K562 (cell line): ENCODE results near the gene SH2B2. TPM values are rescaled to one million over a fixed set of nuclear protein-coding genes. Genes with fewer than 3 reads are reported as not detected.

ENCODE experiments used
- CBX2 ChIP-seq: fragments of 200-600 bp; sonication (generic); IDR thresholded peaks from one replicate; pipeline ENCODE4 v1.6.1; 2012; ENCODE audit warnings: mild to moderate bottlenecking, low read length, inconsistent platforms; ENCODE audit not compliant: insufficient read depth, poor library complexity, severe bottlenecking
- HDAC6 ChIP-seq: IDR thresholded peaks from 2 replicates; pipeline ENCODE4 v1.6.1; 2012; ENCODE audit warnings: low read depth, mild to moderate bottlenecking, control low read depth, inconsistent platforms, low read length, moderate library complexity
- KDM2B ChIP-seq: fragments of 250-450 bp; sonication (Bioruptor Pico); IDR thresholded peaks from 2 replicates; pipeline ENCODE4 v1.8.0; 2021; ENCODE audit warnings: mild to moderate bottlenecking, moderate library complexity
- MECOM ChIP-seq: fragments of 250-450 bp; sonication (Bioruptor Pico); IDR thresholded peaks from 2 replicates; pipeline ENCODE4 v1.8.0; 2022; ENCODE audit warnings: inconsistent platforms
- PHB ChIP-seq: fragments of 250-450 bp; sonication (Bioruptor Pico); IDR thresholded peaks from 2 replicates; pipeline ENCODE4 v1.5.0; 2021
- PHF20 ChIP-seq: fragments of 450-650 bp; IDR thresholded peaks from 2 replicates; pipeline ENCODE4 v1.6.1; 2018; ENCODE audit not compliant: partially characterized antibody
- POLR2H ChIP-seq: IDR thresholded peaks from 2 replicates; pipeline ENCODE4 v1.6.1; 2016; ENCODE audit warnings: missing genetic modification characterization, low read depth, mild to moderate bottlenecking, control low read depth, missing compliant biosample characterization, moderate library complexity
- SIRT6 ChIP-seq: IDR thresholded peaks from one replicate; pipeline ENCODE4 v1.6.1; 2012; ENCODE audit warnings: low read depth, mild to moderate bottlenecking, control low read depth, inconsistent platforms, low read length, moderate library complexity
- SMC3 ChIP-seq: conservative IDR thresholded peaks from 2 replicates; pipeline ENCODE4 v1.6.1; 2011; ENCODE audit warnings: low read depth, low read length, improper control_type of control experiment; ENCODE audit not compliant: insufficient read depth
- SPI1 ChIP-seq: IDR thresholded peaks from 2 replicates; pipeline ENCODE4 v1.6.1; 2011; ENCODE audit warnings: low read depth, low read length, control low read depth, borderline replicate concordance
- STAG1 ChIP-seq: sonication (generic); formaldehyde crosslinking; IDR thresholded peaks from 2 replicates; pipeline ENCODE4 v1.5.0; 2020; ENCODE audit warnings: missing genetic modification reagents, borderline replicate concordance
- THAP12 ChIP-seq: fragments of 250-450 bp; sonication (Bioruptor Pico); IDR thresholded peaks from 2 replicates; pipeline ENCODE4 v1.9.0; 2021; ENCODE audit warnings: mild to moderate bottlenecking, inconsistent platforms
- ZBTB33 ChIP-seq: sonication (generic); formaldehyde crosslinking; IDR thresholded peaks from 2 replicates; pipeline ENCODE4 v1.8.1; 2023; ENCODE audit warnings: mild to moderate bottlenecking, missing genetic modification reagents
- ZFP91 ChIP-seq: sonication (generic); formaldehyde crosslinking; IDR thresholded peaks from 2 replicates; pipeline ENCODE4 v1.8.0; 2022; ENCODE audit warnings: mild to moderate bottlenecking, missing genetic modification reagents
- ZNF134 ChIP-seq: fragments of 250-450 bp; sonication (Bioruptor Pico); conservative IDR thresholded peaks from 2 replicates; pipeline ENCODE4 v1.4.0; 2020
- polyA plus RNA-seq, 8 experiments: library from polyadenylated mRNA; depleted of rRNA in 4 of 8; stranded (reverse) in 5 of 8; unstranded in 3 of 8; fragments of >200 nt; fragmentation: Nextera tagmentation in 2 of 8; fragmentation: Illumina TruSeq in 1 of 8; extraction: Ambion mirVana in 2 of 8; extraction: Trizol in 1 of 8; gene quantifications; 2 replicates each; pipeline versions ENCODE4 v1.2.1 to v1.2.3, GENCODE V29; 2011 to 2014; ENCODE audit warnings: inconsistent platforms in 1 of 8, missing spikeins in 1 of 8
- total RNA-seq, 7 experiments: library from RNA; depleted of rRNA in 6 of 7; stranded (reverse); fragments of >200 nt in 6 of 7; fragmentation: Illumina TruSeq in 2 of 7; extraction: Trizol in 2 of 7; gene quantifications; 2 replicates each; pipeline versions ENCODE4 v1.2.1 to v1.2.3, GENCODE V29; 2011 to 2021; ENCODE audit warnings: low replicate concordance in 1 of 7
- TF ChIP-seq, protein P1 (sequence below): sonication (generic); formaldehyde crosslinking; IDR thresholded peaks from 2 replicates; pipeline ENCODE4 v1.8.1; 2023; ENCODE audit warnings: mild to moderate bottlenecking, missing genetic modification reagents, moderate library complexity

Gene SH2B2
- total and polyA plus RNA-seq, 9 of the 15 experiments (the other 6 are each of a cell fraction or from before 2014, with no cell fraction given), result 0.03 to 0.89 (median 0.07) TPM; not detected in 4

- TF ChIP-seq CBX2 (no peak), KDM2B (no peak), ZBTB33 (CRISPR knock-in tag) (no peak), ZNF134 (CRISPR knock-in tag) (no peak), THAP12 (CRISPR knock-in tag) (no peak), PHB (CRISPR knock-in tag) (no peak), PHF20 (no peak), STAG1 (CRISPR knock-in tag) (peak; percentile 83), SPI1 (0 out of 2 replicates have a peak, but pooled peaks have one; percentile 44), ZFP91 (CRISPR knock-in tag) (no peak), HDAC6 (no peak), MECOM (CRISPR knock-in tag) (no peak), SMC3 (peak; percentile 95), POLR2H (no peak), SIRT6 (no peak)
- TF ChIP-seq, protein P1, sequence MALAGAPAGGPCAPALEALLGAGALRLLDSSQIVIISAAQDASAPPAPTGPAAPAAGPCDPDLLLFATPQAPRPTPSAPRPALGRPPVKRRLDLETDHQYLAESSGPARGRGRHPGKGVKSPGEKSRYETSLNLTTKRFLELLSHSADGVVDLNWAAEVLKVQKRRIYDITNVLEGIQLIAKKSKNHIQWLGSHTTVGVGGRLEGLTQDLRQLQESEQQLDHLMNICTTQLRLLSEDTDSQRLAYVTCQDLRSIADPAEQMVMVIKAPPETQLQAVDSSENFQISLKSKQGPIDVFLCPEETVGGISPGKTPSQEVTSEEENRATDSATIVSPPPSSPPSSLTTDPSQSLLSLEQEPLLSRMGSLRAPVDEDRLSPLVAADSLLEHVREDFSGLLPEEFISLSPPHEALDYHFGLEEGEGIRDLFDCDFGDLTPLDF, result no peak
Observed at GRCh38 chr7:102279537-102280400, 6.9 kb upstream of the SH2B2 start (continued).
